GM19043 (cell line): ENCODE measurements around the gene NRG3.

Experiments
- ATAC-seq: cut with Tn5 transposase; IDR thresholded peaks from one replicate; pipeline ENCODE4 v1.9.1; 2021; ENCODE audit warnings: low read depth; ENCODE audit not compliant: unreplicated experiment

The NRG3 gene

DNA sequence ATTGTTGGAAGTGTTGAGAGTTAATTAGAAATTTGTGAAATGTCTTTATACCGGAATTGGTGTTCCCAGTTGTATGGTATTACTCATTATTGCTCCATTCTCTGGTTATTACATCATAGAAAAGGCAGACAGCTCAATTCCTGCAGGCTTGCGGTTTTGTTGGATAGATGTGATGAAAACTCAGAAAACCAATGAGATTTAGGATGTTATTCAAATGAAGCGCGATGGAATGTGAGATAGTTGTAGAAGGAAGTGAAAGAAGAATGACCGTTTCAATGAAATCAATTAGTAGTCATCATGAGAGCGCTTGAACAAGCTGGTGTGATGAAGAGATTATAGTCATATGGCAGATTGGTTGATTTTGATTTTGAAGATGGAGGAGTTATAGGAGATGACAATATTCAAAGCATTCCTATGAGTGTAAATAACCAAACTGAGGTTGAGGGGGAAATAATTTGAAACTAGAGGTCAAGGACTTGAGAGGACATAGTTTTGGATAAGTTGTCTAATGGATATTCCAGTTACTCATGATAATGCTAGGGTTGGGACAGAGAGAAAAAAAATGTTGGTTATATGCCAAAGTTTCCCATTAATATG lies 991.5 kb downstream of the NRG3 start:
- no peak for ATAC-seq

DNA sequence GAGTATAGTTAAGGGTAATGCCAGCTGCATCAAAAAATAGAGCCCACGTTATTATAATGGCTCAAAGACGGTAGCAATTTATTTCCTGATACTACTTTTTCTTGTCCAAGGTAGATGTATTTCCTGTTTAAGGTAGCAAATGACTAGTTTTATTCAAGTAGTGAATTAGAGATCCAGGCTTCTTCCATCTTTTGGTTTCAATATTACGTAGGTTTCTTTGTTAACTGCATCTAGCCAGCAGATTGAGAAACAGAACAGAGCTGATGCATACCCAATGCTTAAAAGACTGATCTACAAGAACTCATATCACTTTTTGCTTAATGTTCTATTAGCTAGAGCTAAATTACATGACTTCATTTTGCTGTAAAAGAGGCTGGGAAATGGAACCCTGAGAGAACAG lies 992.1 kb downstream of the NRG3 start:
- ATAC-seq, result no peak

DNA sequence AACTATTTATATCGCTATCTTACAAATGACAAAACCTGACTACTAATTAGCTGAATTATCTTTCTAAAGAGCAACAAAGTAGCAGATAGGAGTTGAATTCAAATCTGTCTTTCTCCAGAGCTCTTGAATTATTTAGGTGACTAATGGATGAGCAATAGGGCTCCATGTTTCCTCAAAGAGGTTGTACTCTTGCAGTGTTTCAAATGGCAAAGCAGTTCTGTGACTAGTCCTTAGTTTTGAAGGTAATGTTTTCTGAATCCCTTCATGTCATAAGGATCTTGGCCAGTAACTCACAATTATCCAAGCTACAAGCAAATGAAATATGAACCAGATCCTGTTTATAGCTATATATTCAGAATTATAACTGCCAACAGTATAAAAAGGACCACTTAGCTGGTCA lies 999.7 kb downstream of the NRG3 start:
- no peak for ATAC-seq

DNA sequence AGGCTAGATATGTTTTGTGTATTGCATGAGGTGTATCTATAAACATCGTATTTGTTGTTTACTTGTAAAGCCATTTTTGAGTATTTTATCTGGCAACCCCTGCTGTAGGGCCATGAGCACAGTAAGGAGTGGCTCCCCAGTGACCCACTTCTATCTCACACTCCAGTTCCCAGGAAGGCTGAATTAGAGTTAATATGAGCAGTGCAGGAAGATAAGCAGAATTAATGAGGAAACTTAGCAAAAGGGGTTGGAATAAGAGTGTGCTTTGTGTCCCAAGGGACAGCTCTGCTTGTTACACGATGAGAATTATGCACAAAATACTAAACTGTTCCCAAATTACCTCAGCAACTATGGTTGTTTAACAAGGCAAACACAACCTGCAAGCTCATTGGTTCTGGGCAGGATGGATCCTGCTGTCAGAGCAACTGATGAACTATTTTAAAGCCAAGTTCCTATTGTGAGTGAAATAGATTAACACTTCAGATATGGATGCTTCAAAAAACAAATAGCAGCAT lies 1005.8 kb downstream of the NRG3 start:
- no peak for ATAC-seq

DNA sequence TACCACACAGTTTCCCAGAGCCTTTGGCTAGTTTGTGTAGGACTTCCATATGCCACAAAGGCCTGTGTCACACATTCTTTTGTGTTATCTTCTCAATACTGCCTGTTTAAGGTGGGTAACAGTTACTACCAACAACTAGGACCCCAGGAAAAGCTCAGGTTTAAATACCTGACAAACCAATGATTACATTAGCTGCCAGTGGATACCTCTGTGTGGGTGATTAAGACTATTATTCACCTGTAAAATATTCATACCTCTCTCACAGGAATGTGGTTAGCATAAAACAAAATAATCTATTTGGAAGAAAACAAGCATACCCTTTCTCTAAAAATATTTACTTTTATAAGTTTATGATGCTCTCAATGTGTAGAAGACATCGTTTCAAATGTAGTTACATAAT lies 1007.7 kb downstream of the NRG3 start:
- ATAC-seq, result no peak

DNA sequence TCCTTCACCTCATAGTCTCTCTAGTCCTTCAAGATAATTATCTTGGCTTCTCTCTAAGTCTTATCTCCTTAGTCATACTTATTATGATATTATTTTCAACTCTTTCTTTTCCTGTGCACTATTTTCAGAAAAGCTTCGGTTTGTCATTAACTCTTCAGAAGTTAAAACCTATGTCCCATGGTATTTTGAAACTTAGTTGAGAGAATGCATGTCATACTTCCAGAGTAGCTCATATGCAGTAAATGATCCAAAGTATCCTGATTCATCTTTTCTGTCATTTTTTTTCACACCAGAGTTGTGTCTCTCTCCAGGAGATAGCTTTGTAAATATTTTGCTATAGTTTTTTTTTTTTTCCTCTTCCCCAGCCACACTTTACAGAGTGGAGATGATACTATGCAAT lies 1008.6 kb downstream of the NRG3 start:
- ATAC-seq, result no peak

DNA sequence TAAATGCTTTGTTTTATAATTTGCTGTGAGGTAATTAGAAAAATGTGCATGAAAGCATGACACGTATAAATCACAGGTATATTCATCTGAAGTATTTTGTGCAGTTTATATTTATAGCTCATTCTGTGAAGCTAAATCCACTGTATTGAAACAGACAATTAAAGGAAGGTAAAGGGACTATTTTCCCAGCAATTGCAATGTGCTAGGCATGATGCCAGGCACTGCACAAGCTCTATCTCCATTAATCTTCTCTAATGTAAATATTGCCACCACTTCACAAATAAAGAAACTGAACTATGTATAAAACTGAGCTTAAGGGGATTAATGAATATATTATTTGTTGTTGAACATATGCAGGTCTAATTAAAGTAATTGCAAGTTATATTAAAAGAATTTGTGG lies 1012.5 kb downstream of the NRG3 start:
- ATAC-seq, result no peak

DNA sequence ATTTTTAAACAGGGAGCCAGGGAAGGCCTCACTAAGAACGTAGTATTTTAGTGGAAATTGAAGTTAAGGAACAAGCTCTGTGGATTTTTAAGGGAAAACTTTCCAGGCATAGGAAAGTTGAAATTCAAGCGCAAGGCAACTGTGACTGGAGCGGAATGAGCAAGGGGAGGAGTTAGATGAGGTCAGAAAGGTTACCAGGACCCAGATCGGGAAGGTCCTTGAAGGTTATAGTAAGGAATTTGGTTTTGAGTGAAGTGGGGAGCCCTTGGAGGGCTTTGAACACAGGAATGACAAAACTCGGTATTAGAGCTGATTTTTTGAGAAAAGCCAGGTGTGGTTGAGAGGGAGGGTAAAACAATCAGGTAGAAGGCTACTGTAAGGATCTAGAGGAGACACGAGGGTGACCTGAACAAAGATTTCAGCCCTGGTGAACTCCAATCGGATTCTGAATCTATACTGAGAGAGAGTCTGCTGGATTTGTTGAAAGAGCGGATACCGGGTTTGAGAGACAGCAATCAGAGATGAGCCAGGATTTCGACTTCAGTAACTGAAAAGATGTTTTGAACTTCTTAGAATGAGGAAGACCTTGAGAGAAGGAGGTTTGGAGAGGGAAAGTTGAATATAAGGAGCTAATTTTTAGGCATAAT lies 1013.9 kb downstream of the NRG3 start:
- no peak for ATAC-seq

DNA sequence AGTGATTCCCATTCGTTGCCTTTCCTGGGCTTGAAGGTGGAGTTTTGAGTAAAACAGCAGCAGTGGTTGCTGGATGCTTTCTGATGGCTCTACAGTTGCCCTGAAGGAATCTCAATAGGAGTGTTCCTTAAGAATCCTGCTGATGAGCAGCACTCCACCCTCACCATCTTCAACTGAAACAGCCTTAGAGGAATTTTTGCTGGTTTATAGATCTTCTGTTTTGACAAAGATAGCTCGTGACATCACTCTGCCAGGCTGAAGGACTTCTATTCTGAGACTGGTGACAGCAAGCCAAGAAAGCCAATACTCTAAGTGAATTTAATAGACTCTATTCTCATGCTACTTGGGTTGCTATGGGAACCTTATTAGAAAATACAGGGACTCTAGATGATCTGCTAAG lies 1014.7 kb downstream of the NRG3 start:
- no peak for ATAC-seq

DNA sequence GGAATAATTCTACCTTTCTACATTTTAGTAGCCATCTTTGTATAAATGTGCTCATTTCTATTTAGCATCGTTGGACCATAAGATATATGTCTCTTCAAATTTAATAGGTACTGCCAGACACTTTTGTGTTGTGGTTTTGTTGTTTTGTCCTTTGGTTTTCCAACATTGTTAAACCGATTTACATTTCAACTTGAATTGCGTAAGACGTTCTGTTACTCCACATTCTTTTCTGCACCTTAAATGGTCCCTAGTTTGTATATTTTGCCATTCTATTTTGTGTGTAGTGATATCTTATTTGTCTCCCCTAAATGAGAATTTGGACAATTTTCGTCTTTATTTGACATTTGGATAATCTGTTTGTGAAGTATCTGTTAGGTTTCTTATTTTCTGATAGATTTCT lies 1015.6 kb downstream of the NRG3 start:
- ATAC-seq, result no peak

DNA sequence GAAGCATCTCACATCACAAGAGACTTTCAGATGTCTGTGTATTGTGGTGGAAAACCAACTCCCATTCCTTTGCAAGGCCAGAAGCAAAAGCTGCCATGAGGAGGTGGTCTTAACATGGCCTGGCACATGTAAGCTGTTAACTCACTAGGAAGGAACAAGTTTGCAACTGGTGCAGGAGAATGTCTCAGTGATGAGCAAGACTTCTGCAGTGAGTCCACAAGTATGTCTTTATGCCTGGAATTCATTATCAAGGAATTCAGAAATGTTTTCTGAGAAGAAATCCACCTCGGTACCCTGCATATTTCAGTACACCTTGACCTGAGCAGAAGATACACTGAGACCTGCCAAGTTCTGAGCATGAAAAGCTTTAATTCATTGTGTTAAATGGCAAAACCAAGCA lies 1033.1 kb downstream of the NRG3 start:
- no peak for ATAC-seq

DNA sequence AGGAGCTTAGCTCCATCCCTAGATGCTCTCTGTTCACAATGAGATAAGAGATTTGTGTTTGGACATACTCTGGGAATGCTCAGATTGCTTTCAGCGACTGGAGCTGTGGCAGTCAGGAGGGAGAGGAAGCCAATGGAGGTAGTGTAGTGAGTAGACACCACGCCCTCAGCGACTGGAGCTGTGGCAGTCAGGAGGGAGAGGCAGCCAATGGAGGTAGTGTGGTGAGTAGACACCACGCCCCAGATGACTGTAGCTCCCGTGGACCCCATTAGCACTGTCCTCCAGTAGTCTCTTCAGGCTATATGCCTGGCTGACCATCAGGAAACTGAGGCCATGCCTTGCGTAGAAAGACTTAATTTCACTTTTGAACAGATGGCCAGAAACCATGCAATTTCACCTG lies 1033.8 kb downstream of the NRG3 start:
- ATAC-seq, result no peak

DNA sequence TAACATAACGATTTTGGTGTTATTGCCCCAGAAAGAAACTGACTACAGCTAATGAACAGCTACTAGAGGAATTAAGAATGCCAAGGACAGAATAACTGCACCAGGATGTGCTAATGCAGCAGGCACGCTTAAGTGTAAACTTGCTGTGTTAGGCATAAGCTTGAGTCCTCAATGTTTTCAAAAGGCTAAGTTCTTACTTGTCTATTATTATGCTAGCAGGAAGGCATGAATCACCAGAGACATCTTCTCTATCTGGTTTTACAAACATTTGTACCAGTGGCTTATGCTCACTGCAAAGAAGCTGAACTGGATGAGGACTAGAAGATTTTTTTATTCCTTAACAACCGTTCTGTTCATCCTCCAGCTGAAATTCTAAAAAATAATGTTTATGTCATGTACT lies 1035.3 kb downstream of the NRG3 start:
- ATAC-seq, result no peak

DNA sequence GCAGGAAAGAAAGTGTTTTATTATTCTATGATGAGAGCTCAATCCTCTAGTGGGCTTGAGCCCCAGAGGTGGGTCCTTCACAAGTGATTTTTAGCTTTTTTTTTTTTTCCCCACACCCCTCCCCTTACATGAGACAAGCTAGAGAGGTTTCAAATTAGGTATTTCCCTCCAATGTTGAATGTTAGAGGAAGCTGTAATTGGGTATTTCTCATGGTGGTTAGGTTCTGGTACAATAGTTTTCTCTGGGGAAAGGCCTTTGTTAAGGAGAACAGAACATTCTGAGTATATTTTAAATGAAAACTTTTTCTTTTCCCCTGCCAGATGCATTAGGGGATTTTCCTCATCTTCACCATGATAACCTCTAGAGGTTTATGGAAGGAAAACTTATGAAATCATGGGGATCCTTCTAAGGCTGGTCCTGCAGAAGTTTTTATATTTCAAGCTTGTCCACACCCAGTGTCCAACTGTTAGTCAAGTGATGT lies 1039.7 kb downstream of the NRG3 start:
- ATAC-seq, result no peak

DNA sequence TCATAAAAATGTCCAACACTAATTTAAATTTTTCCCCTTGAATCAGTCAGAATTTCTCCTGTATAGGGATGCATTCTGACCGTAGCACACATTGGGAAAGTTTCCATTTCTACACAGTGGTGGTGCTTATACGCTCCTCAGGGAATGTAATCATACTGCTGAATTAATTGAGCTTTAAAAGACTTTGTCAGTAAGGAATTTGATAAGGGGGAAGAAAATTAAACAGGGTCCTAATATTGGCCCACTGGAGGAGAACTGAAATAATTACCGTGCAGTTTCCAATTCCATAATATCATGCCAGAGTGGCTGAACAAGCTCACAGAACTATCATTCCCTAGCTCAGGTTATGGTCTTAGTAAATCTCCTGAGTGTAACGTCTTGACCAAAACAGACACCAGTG lies 1041.9 kb downstream of the NRG3 start:
- no peak for ATAC-seq

DNA sequence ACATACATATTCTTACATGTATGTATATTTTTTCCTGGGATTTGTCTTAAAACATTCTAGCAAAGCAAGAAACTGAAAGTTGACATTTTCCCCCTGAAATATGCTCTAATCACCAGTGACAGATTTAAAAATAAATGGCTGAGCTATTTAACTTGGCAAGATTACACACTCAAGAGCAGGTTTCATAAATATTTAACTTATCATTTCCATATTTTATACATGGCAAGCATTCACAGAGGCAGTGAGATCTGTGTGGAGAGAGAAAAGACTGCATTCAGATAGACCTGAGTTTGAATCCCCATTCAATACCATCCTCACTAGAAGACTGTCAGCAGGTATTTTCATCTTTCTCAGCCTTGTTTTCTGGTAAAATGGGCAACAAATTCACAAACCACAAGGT lies 1043.0 kb downstream of the NRG3 start:
- ATAC-seq, result no peak

DNA sequence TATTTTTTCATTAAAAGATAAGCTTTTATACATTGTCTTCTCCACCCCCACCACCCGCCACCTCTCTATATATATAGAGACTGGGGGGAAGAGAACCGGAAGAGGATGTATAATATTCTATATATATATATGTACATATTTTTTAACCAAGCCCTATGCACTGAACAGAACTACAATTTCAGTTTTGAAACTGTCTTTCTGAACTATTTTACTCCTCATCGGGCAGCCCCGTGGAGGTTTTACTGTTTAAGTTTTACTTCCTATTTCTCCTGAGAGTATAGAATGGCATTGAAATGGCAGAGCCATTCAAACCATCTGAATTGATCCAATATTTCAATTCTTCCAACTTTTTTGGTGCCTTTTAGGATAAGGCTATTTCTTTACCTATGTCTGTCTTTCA lies 1047.1 kb downstream of the NRG3 start:
- ATAC-seq, result no peak

DNA sequence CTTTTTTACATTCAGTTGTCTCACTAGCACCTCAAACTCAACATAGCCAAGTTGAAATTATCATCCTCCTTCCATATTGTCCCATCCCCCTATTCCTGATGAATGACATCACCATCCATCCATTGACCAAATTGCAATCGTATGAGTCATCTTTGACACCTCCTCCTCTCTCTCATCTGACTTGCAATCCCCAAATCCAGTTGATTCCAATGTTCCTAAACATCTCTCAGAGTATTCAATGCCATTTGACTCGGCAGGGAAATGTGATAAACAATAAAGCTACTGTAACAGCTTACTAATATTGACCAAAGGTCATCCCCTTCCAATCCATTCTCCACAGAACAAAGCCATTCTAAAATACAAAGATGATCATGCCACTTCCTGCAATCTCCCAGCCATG lies 1047.8 kb downstream of the NRG3 start:
- ATAC-seq, result no peak

DNA sequence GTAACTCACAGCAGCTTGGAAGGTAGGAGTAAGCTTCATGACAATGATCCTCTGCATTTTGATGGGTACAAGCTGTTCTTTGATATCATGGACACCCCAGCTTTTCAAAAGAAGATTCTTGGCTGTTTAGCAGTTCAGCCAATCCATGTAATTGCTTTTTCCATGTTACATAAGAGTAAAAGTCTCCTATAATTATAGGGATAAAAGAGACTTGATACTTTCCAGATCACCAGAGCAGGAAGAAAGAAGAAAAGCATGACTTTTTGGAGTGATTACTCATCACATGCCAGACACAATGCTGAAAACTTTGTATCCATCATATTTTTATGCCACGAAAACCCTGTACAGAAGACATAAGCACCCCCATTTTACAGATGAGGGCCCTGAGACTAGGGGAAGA lies 1049.7 kb downstream of the NRG3 start:
- ATAC-seq, result no peak

DNA sequence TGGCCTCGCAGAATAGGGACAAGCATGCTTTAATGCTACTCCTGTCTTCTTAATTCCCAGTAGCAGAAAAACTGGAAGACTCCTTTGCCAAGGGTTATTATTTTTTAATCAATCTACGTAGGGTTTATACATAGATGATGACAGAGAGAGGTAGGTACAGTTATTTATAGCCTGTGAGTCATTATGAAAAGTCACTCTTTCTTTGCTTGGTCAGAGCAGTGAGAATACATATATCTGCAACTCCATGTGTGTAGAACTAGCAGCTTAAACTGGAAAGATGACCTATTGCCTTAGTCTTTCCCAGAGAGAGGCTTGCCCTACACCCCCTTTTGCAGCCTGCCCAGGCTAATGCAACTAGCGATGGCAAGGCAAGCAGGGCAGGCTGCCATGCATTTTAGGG lies 1050.6 kb downstream of the NRG3 start:
- no peak for ATAC-seq

DNA sequence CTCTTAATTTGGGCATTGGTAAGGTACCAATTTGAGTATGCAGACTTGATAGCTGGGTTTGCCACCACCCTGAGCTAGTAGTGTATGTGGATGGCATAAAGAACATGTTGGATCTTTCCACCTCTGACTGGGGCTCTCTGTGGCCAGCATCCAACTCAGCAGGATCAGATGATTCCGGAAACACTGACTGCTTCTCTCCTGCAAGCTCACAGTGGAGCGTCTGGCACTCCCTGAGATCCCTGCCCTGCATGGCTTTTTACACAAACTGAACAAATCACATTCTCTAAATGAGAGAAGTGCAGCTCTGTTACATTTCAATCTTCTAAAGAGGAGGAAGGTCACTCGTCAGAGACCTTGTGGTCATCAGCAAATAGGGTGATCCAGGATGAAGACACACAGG lies 1057.5 kb downstream of the NRG3 start:
- no peak for ATAC-seq

DNA sequence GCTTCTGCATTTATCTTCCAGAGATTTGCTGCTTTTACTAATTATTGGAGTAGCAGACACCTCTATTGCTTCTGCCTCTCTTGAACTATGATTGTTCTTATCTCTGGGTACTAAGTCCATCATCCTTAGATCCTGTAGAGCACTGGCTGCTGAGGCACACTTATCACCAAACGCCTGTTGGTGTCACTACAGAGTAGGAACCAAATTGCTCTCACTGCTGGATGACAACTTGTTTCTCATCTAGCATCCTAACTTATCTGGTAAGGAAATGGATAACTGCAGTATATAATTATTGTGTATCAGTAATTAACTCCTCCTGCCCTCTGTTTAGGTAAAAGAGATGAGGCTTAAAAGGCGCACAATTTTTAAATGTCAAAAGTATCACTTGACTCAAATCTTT lies 1059.4 kb downstream of the NRG3 start:
- ATAC-seq, result no peak

DNA sequence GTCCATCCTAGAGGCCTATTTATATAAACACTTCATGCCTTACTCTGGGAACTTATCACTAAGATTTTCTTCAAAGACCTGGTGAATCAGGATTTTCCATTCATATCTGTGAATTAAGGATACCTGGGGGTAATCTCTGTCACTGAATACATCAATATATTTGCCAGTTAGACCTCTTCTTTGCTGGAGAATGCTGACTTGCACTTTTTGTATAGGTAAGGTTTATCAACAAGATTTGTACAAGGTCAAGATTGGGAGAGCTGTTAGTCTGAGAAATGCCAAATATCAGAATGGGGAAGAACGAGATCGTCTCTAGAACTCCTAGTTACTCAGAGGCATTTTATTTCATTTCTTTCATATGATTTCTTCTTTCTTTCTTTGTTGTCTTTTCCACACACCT lies 1060.0 kb downstream of the NRG3 start:
- no peak for ATAC-seq
